HepG2 (cell line): ENCODE data around the gene B4GALT2. TPM values are rescaled to one million over a fixed set of nuclear protein-coding genes. Genes with fewer than 3 reads are reported as not detected.

Experiments
- HOXD1 ChIP-seq: sonication (generic); formaldehyde crosslinking; IDR thresholded peaks from 2 replicates; pipeline ENCODE4 v1.5.0; 2020; ENCODE audit warnings: missing genetic modification reagents
- NFIB ChIP-seq: sonication (generic); formaldehyde crosslinking; IDR thresholded peaks from 2 replicates; pipeline ENCODE4 v1.9.0; 2021; ENCODE audit warnings: missing genetic modification reagents, mild to moderate bottlenecking, borderline replicate concordance
- NFIC ChIP-seq: IDR thresholded peaks from 2 replicates; pipeline ENCODE4 v1.6.1; 2012; ENCODE audit warnings: mild to moderate bottlenecking, low read length, inconsistent platforms
- NFRKB ChIP-seq: fragments of 450-650 bp; IDR thresholded peaks from 2 replicates; pipeline ENCODE4 v1.6.1; 2017
- NFYC ChIP-seq: IDR thresholded peaks from 2 replicates; pipeline ENCODE4 v1.6.1; 2016; ENCODE audit warnings: missing genetic modification reagents, missing compliant biosample characterization
- PHF5A ChIP-seq: IDR thresholded peaks from one replicate; pipeline ENCODE4 v1.6.1; 2018; ENCODE audit warnings: low read depth, missing genetic modification reagents; ENCODE audit not compliant: unreplicated experiment
- RBM22 ChIP-seq: fragments of 200-400 bp; formaldehyde crosslinking; optimal IDR thresholded peaks from 2 replicates; pipeline ENCODE3; 2017; ENCODE audit warnings: mild to moderate bottlenecking, low read length, moderate library complexity
- SMAD1 ChIP-seq: sonication (generic); formaldehyde crosslinking; IDR thresholded peaks from 2 replicates; pipeline ENCODE4 v1.4.0; 2020; ENCODE audit warnings: missing genetic modification reagents, low read depth, mild to moderate bottlenecking, borderline replicate concordance
- TCF7L2 ChIP-seq: IDR thresholded peaks from 2 replicates; pipeline ENCODE4 v1.6.1; 2011; ENCODE audit warnings: mild to moderate bottlenecking, low read depth, low read length, moderate library complexity
- ZBTB7B ChIP-seq: sonication (generic); formaldehyde crosslinking; IDR thresholded peaks from 2 replicates; pipeline ENCODE4 v1.4.0; 2020; ENCODE audit warnings: missing genetic modification reagents
- ZFP36 ChIP-seq: fragments of 150-350 bp; IDR thresholded peaks from 2 replicates; pipeline ENCODE4 v1.6.1; 2018; ENCODE audit warnings: borderline replicate concordance, low read length, low read depth; ENCODE audit not compliant: partially characterized antibody
- ZNF788 ChIP-seq: sonication (generic); formaldehyde crosslinking; IDR thresholded peaks from 2 replicates; pipeline ENCODE4 v1.5.0; 2020; ENCODE audit warnings: mild to moderate bottlenecking, missing genetic modification reagents, borderline replicate concordance
- polyA plus RNA-seq, 8 experiments: library from polyadenylated mRNA; depleted of rRNA in 3 of 8; stranded (reverse) in 7 of 8; unstranded in 1 of 8; fragments of >200 nt; fragmentation: Illumina TruSeq in 4 of 8; extraction: Trizol in 4 of 8; gene quantifications; 2 replicates each; pipeline versions ENCODE4 v1.2.1 to v1.2.3, GENCODE V29; 2011 to 2016; ENCODE audit warnings: low read depth in 4 of 8, missing spikeins in 1 of 8, mixed read lengths in 1 of 8; ENCODE audit not compliant: insufficient read depth in 1 of 8
- total RNA-seq, 5 experiments: library from RNA; depleted of rRNA; stranded (reverse); fragments of >200 nt; fragmentation: Illumina TruSeq; extraction: Trizol; gene quantifications; 2 replicates each; pipeline ENCODE4 v1.2.3, GENCODE V29; 2016; ENCODE audit warnings: low read depth in 1 of 5
- TF ChIP-seq, protein P1 (sequence below): sonication (generic); formaldehyde crosslinking; IDR thresholded peaks from 2 replicates; pipeline ENCODE4 v1.5.0; 2020; ENCODE audit warnings: missing genetic modification reagents, mild to moderate bottlenecking, borderline replicate concordance
- TF ChIP-seq, protein P2 (sequence below): sonication (generic); formaldehyde crosslinking; IDR thresholded peaks from 2 replicates; pipeline ENCODE4 v1.8.1; 2022; ENCODE audit warnings: low read depth, mild to moderate bottlenecking, missing genetic modification reagents
- TF ChIP-seq, protein P3 (sequence below): sonication (generic); formaldehyde crosslinking; IDR thresholded peaks from 2 replicates; pipeline ENCODE4 v1.4.0; 2020; ENCODE audit warnings: mild to moderate bottlenecking, missing genetic modification reagents

The B4GALT2 gene
- total and polyA plus RNA-seq, 2 of the 13 experiments (the other 11 are each of a cell fraction or from before 2014, with no cell fraction given): 41.9 to 78.0 TPM

DNA sequence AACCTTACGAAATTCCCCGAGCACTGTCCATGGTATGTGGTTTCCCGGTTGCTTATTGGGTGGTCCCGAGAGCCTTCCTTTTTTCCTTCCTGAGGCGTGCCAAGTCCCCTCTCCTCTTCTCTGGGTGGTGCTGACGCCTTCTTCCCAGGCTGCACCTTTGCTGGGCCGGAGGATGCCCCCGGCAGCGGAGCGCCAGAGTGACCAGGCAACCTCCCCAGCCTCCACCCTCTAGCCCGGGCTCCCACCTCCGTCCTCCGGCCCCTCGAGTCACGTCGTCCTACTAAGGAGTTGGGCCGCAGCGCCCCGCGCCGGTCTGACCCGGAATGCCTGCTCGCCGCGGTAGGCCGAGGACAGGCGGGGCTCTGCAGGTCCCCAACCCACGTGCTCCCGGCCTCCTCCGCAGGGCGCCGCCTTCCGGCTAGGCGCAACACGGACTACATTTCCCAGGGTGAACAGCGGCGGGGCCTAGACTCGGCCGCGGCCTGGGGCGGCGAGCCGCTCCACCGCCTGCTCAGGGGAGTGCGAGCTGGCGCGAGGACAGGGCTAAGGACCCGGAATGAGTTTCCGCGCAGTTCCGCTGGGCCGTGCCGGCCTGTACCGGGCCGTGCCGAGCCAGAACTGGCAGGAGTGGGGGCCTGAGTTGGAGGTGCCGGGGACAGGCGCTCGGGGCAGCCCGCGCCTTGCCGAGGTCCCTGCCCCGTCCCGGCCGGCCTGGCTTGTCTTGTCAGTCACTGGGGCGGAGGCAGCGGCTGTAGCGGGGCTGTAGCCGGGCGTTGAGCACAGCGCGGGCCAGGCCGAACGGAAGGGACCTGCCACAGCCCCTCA, 32.6 kb upstream of the B4GALT2 start, which contains the start of gene IPO13 (continued):
- no peak for TF ChIP-seq NFIB (CRISPR knock-in tag)
- TF ChIP-seq, protein P1, sequence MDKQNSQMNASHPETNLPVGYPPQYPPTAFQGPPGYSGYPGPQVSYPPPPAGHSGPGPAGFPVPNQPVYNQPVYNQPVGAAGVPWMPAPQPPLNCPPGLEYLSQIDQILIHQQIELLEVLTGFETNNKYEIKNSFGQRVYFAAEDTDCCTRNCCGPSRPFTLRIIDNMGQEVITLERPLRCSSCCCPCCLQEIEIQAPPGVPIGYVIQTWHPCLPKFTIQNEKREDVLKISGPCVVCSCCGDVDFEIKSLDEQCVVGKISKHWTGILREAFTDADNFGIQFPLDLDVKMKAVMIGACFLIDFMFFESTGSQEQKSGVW (CRISPR knock-in tag): peak; percentile 30; the same call in 1 of the 2 replicates
- TF ChIP-seq, protein P2, sequence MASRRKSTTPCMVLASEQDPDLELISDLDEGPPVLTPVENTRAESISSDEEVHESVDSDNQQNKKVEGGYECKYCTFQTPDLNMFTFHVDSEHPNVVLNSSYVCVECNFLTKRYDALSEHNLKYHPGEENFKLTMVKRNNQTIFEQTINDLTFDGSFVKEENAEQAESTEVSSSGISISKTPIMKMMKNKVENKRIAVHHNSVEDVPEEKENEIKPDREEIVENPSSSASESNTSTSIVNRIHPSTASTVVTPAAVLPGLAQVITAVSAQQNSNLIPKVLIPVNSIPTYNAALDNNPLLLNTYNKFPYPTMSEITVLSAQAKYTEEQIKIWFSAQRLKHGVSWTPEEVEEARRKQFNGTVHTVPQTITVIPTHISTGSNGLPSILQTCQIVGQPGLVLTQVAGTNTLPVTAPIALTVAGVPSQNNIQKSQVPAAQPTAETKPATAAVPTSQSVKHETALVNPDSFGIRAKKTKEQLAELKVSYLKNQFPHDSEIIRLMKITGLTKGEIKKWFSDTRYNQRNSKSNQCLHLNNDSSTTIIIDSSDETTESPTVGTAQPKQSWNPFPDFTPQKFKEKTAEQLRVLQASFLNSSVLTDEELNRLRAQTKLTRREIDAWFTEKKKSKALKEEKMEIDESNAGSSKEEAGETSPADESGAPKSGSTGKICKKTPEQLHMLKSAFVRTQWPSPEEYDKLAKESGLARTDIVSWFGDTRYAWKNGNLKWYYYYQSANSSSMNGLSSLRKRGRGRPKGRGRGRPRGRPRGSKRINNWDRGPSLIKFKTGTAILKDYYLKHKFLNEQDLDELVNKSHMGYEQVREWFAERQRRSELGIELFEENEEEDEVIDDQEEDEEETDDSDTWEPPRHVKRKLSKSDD (CRISPR knock-in tag): peak; percentile 46
- TF ChIP-seq, protein P3, sequence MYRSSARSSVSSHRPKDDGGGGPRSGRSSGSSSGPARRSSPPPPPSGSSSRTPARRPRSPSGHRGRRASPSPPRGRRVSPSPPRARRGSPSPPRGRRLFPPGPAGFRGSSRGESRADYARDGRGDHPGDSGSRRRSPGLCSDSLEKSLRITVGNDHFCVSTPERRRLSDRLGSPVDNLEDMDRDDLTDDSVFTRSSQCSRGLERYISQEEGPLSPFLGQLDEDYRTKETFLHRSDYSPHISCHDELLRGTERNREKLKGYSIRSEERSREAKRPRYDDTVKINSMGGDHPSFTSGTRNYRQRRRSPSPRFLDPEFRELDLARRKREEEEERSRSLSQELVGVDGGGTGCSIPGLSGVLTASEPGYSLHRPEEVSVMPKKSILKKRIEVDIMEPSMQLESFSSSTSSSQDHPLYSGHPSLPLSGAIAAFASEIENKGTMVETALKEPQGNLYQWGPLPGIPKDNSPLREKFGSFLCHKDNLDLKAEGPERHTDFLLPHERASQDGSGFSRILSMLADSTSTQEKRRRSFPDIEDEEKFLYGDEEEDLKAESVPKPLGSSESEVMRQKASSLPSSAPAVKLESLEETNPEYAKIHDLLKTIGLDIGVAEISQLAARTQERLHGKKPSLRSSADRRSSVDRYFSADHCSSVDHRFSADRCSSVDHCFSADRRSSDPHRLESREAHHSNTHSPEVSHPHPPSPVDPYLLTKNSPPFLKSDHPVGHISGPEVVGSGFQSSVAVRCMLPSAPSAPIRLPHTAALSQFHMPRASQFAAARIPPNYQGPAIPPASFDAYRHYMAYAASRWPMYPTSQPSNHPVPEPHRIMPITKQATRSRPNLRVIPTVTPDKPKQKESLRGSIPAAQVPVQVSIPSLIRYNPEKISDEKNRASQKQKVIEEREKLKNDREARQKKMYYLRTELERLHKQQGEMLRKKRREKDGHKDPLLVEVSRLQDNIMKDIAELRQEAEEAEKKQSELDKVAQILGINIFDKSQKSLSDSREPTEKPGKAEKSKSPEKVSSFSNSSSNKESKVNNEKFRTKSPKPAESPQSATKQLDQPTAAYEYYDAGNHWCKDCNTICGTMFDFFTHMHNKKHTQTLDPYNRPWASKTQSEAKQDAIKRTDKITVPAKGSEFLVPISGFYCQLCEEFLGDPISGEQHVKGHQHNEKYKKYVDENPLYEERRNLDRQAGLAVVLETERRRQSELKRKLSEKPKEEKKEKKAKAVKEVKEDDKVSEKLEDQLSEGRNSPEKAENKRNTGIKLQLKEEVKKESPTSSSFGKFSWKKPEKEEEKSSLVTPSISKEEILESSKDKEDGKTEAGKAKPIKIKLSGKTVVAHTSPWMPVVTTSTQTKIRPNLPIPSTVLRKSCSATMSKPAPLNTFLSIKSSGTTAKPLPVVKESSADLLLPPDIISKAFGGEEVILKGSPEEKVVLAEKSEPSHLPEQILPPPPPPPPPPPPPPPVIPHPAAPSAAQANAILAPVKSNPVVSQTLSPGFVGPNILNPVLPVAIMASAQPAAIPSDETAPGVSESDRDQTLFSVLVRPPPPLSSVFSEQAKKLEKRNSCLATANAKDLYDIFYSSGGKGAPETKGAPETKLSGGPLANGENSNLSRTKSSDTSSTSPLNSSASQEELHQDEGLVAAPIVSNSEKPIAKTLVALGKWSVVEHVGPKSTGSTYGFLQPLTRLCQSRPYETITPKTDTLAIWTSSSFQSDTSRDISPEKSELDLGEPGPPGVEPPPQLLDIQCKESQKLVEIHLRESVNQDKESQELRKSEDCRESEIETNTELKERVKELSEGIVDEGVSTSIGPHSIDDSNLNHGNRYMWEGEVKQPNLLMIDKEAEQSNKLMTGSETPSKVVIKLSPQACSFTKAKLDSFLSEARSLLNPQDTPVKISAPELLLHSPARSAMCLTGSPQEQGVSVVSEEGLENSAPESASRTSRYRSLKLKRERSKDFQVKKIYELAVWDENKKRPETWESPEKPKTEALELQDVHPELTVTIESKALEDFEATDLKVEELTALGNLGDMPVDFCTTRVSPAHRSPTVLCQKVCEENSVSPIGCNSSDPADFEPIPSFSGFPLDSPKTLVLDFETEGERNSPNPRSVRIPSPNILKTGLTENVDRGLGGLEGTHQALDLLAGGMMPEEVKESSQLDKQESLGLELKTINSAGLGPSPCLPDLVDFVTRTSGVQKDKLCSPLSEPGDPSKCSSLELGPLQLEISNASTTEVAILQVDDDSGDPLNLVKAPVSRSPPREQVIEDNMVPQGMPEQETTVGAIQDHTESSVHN (CRISPR knock-in tag): peak; percentile 28; the same call in 1 of the 2 replicates
- TF ChIP-seq NFYC (CRISPR knock-in tag): peak; percentile 43; the same call in 1 of the 2 replicates
- TF ChIP-seq SMAD1 (CRISPR knock-in tag): peak; percentile 94; the same call in 1 of the 2 replicates
- TF ChIP-seq ZFP36: no peak
- TF ChIP-seq TCF7L2: no peak
- TF ChIP-seq RBM22: no peak
- no peak for TF ChIP-seq NFRKB
- TF ChIP-seq PHF5A (CRISPR knock-in tag): no peak
- TF ChIP-seq ZBTB7B (CRISPR knock-in tag): peak; percentile 83; the same call in 1 of the 2 replicates
- peak; percentile 95 for TF ChIP-seq ZNF788
- TF ChIP-seq NFIC: no peak
- TF ChIP-seq HOXD1 (CRISPR knock-in tag): peak; percentile 49; the same call in 1 of the 2 replicates
